Tibial nerve (tissue), 4 donors: ENCODE data around the gene PPP1R3A. TPM values are rescaled to one million over a fixed set of nuclear protein-coding genes. Genes with fewer than 3 reads are reported as not detected.
"Not testable (repeated sequence)": the region's sequence is repeated elsewhere in the genome, so short reads cannot be mapped to it uniquely, and the experiment has no call there.

Source experiments
- DNase-seq, 2 donors: peaks; one replicate each; pipeline ENCODE4 v3.0.0-alpha.2; 2019; ENCODE audit warnings: low spot score in 2 of 2
- H3K27ac ChIP-seq, 4 donors: fragments of 200-600 bp; sonication (generic) in 3 of 4; one replicate each; pipeline ENCODE4 v1.5.1; 2017 to 2019; ENCODE audit warnings: mild to moderate bottlenecking in 1 of 4
- H3K27me3 ChIP-seq, 2 donors: fragments of 200-600 bp; sonication (generic) in 1 of 2; one replicate each; pipeline versions ENCODE4 v1.5.1 to v1.6.0; 2017 to 2019
- H3K36me3 ChIP-seq, 3 donors: fragments of 200-600 bp; sonication (generic); one replicate each; pipeline ENCODE4 v1.5.1; 2018 to 2019
- H3K4me1 ChIP-seq, 4 donors: fragments of 200-600 bp; sonication (generic) in 3 of 4; one replicate each; pipeline ENCODE4 v1.5.1; 2017 to 2019
- H3K4me3 ChIP-seq, 4 donors: fragments of 200-600 bp; sonication (generic) in 3 of 4; one replicate each; pipeline ENCODE4 v1.5.1; 2017 to 2019; ENCODE audit warnings: mild to moderate bottlenecking in 1 of 4, moderate library complexity in 1 of 4
- H3K9me3 ChIP-seq, 4 donors: fragments of 200-600 bp; sonication (generic) in 3 of 4; one replicate each; pipeline ENCODE4 v1.5.1; 2017 to 2019
- EP300 ChIP-seq, 2 donors: sonication (generic); formaldehyde crosslinking; IDR thresholded peaks; one replicate each; pipeline ENCODE4 v1.6.1; 2017; ENCODE audit warnings: antibody characterized with exemption in 2 of 2, mild to moderate bottlenecking in 1 of 2
- POLR2A ChIP-seq, 2 donors: fragments of 450-650 bp; IDR thresholded peaks; one replicate each; pipeline ENCODE4 v1.6.1; 2017; ENCODE audit warnings: antibody characterized with exemption in 2 of 2, mild to moderate bottlenecking in 2 of 2, moderate library complexity in 2 of 2
- WGBS, 2 donors: methylation state at CpG; one replicate each; pipeline ENCODE4 v1.1.5; 2018; 5-methylcytosine and 5-hydroxymethylcytosine counted together
- total RNA-seq, 4 donors: library from RNA; depleted of rRNA; stranded (reverse); fragments of >200 nt; gene quantifications; one replicate each; pipeline ENCODE4 v1.1.0, GENCODE V29; 2016
- TF ChIP-seq, protein P1 (sequence below), 5 experiments: fragments of 200-600 bp in 3 of 5; fragments of 450-650 bp in 2 of 5; sonication (generic) in 3 of 5; IDR thresholded peaks; one replicate each; pipeline ENCODE4 v1.5.1; 2016 to 2019; ENCODE audit warnings: antibody characterized with exemption in 5 of 5, mild to moderate bottlenecking in 3 of 5, moderate library complexity in 2 of 5

The PPP1R3A gene
- total RNA-seq, 4 donors from 2014 or later = not detected

DNA sequence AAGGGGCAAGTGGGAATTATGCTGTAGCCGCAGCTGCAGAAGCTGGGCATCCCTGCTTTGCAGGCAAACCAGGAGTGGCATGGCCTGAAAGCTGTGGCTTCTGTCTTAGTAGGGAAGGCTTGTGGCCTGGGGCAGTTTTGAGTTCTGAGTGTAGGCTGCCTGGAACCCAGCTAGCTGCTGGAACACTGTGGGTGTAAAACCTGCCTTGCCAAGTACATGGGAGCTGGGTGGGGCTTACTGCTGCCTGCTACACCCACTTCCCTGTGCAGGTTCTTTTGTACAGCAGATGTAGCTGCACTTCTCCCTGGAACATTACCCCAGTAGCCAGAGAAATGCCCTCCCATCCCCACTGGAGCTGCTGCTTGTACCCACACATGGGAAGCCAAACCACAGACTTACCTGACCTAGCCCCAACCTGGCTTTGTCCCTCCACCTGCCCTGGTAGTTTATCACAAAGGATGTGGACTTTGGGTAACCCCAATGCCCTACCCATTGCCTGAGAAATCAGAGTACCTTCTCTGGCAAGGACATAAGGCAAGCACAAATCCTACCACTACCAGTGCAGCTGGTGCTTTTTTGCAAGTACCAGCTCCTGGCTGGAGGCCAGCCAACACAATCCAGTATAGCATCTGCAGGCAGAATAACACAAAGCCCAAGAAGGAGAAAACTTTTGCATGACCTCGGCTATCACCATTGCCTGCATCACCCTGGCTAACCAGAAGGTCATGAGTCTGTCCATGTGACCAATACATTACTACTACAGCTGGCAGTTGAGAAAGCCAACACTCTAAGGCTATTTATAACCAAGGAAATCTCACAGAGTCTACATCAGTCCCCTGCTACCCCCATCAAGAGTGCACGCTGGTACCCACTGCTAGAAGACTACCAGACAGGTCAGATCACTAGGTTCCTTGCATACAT, 26.5 kb upstream of the PPP1R3A start:
- no peak for TF ChIP-seq POLR2A (IDR thresholded peaks at IDR 0.05)
- TF ChIP-seq, protein P1, sequence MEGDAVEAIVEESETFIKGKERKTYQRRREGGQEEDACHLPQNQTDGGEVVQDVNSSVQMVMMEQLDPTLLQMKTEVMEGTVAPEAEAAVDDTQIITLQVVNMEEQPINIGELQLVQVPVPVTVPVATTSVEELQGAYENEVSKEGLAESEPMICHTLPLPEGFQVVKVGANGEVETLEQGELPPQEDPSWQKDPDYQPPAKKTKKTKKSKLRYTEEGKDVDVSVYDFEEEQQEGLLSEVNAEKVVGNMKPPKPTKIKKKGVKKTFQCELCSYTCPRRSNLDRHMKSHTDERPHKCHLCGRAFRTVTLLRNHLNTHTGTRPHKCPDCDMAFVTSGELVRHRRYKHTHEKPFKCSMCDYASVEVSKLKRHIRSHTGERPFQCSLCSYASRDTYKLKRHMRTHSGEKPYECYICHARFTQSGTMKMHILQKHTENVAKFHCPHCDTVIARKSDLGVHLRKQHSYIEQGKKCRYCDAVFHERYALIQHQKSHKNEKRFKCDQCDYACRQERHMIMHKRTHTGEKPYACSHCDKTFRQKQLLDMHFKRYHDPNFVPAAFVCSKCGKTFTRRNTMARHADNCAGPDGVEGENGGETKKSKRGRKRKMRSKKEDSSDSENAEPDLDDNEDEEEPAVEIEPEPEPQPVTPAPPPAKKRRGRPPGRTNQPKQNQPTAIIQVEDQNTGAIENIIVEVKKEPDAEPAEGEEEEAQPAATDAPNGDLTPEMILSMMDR (IDR thresholded peaks at IDR 0.05) = no peak
- TF ChIP-seq EP300 (IDR thresholded peaks at IDR 0.05) = no peak
- Histone ChIP-seq H3K4me1 (no peaks in the 10 kb centered on the region), H3K27ac (no peak overlapping the region), H3K4me3 (no peak overlapping the region), H3K9me3 (peaks cover 0 to 11% (median 2%) of the 10 kb centered on the region in 4 donors), H3K27me3 (no peaks in the 10 kb centered on the region), H3K36me3 (no peaks in the 10 kb centered on the region)
- no peak for DNase-seq
- WGBS, 2 donors = 74 to 88% methylated on average over 3 of the region's 3 CpGs

DNA sequence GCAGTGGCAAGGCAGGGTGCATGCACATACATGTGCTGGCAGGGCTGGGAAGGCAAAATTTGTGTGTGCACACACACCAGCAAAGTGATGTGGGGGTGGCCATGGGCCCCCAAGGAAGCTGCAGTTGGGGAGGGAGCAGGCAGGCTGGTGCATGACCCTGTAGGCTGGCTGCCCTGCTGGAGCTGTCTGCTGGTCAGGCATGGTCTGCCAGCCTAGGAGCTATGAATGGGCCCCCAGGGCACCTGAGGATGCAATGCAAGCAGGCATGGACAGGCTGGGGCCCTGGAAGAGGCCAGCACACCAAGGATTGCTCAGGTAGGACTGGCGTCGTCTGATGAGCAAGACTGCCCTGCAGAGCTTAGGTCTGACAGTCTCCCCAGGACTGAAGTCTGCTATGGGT, 18.2 kb upstream of the PPP1R3A start:
- Histone ChIP-seq H3K4me3 (no peak overlapping the region), H3K27me3 (no peaks in the 10 kb centered on the region), H3K9me3 (peaks cover 0 to 6% (median 0%) of the 10 kb centered on the region in 4 donors), H3K36me3 (no peaks in the 10 kb centered on the region), H3K4me1 (no peaks in the 10 kb centered on the region), H3K27ac (no peak overlapping the region)
- 100% methylated on average over 1 to 2 of the region's 2 CpGs for WGBS, 2 donors
- TF ChIP-seq POLR2A (IDR thresholded peaks at IDR 0.05) = no peak
- TF ChIP-seq, protein P1 (IDR thresholded peaks at IDR 0.05) = no peak
- DNase-seq = no peak

DNA sequence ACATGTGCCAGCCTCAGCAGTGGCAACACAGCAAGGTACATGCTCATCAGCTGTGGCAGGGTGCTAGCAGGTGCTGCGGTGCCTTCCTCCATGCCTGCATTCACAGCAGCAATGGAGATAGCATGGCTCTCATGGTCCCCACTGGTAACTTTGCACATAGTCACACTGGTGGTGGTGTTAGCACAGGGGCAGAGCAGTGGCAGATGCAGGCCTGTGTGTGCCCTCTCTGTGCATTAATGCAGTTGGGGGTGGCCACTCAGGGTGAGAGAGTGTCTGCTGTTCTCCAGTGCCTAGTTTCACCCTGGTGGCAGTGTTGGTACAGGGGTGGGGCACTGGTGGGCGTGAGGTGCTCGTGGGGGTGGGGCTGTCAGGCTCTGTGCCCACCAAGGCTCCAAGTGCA, 17.7 kb upstream of the PPP1R3A start:
- DNase-seq = no peak
- no peaks in the 10 kb centered on the region for H3K4me1 ChIP-seq
- H3K27ac ChIP-seq = no peak overlapping the region
- H3K4me3 ChIP-seq = no peak overlapping the region
- H3K36me3 ChIP-seq = no peaks in the 10 kb centered on the region
- no peaks in the 10 kb centered on the region for H3K27me3 ChIP-seq
- WGBS, 2 donors = 92 to 100% methylated on average over 1 to 3 of the region's 3 CpGs
- TF ChIP-seq EP300 (IDR thresholded peaks at IDR 0.05) (no peak), POLR2A (IDR thresholded peaks at IDR 0.05) (no peak)
- TF ChIP-seq, protein P1 (IDR thresholded peaks at IDR 0.05) = no peak
- H3K9me3 ChIP-seq = peaks cover 0 to 6% (median 0%) of the 10 kb centered on the region in 4 donors

DNA sequence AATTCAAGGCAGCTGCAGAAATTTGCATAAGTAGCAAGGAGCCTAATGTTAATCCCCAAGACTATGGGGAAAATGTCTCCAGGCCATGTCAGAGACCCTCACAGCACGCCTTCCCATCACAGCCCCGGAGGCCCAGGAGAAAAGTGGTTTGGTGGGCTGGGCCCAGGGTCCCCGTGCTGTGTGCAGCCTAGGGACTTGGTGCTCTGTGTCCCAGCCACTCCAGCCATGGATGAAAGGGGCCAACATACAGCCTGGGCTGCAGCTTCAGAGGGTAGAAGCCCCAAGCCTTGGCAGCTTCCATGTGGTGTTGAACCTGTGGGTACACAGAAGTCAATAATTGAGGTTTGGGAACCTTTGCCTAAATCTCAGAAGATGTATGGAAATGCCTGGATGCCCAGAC, 10.6 kb upstream of the PPP1R3A start:
- not testable (repeated sequence) for H3K4me1 ChIP-seq, DNase-seq, H3K4me3 ChIP-seq, H3K36me3 ChIP-seq, H3K27me3 ChIP-seq, H3K27ac ChIP-seq
- WGBS, 2 donors = 80 to 83% methylated on average over 3 of the region's 3 CpGs
- H3K9me3 ChIP-seq = peaks cover 0 to 14% (median 0%) of the 10 kb centered on the region in 4 donors

DNA sequence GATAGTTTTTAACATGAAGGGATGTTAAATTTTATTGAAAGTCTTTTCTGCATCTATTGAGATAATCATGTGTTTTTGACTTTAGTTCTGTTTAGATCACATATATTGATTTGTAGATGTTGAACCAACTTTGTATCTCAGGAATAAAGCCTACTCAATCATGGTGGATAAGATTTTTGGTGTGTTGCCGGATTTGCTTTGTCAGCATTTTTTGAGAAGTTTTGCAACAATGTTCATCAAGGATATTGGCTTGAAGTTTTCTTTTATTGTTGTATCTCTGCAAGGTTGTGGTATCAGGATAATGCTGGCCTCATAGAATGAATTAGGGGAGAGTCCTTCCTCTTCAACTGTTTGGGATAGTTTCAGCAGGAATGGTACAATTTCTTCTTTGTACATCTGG, 9.3 kb upstream of the PPP1R3A start:
- no peak for TF ChIP-seq POLR2A (IDR thresholded peaks at IDR 0.05)
- TF ChIP-seq, protein P1 (IDR thresholded peaks at IDR 0.05) = no peak
- TF ChIP-seq EP300 (IDR thresholded peaks at IDR 0.05) = no peak
- Histone ChIP-seq H3K4me3 (no peak overlapping the region), H3K4me1 (no peaks in the 10 kb centered on the region), H3K27me3 (no peaks in the 10 kb centered on the region), H3K36me3 (no peaks in the 10 kb centered on the region), H3K27ac (no peak overlapping the region), H3K9me3 (peaks cover 0 to 14% (median 0%) of the 10 kb centered on the region in 4 donors)
- 95% methylated on average over 1 of the region's 1 CpG for WGBS, 2 donors
- DNase-seq = no peak
